PC-9 (cell line): Measurements from ENCODE around the gene CASP10.

Experiments
- EZH2 ChIP-seq: fragments of 200-600 bp; sonication (generic); IDR thresholded peaks from 2 replicates; pipeline ENCODE4 v1.8.0; 2017; ENCODE audit warnings: antibody characterized with exemption, low read depth
- TF ChIP-seq, protein P1 (sequence below): fragments of 200-600 bp; sonication (generic); conservative IDR thresholded peaks from 2 replicates; pipeline ENCODE4 v1.6.1; 2017; ENCODE audit warnings: mixed run types, antibody characterized with exemption, mild to moderate bottlenecking, moderate library complexity

DNA sequence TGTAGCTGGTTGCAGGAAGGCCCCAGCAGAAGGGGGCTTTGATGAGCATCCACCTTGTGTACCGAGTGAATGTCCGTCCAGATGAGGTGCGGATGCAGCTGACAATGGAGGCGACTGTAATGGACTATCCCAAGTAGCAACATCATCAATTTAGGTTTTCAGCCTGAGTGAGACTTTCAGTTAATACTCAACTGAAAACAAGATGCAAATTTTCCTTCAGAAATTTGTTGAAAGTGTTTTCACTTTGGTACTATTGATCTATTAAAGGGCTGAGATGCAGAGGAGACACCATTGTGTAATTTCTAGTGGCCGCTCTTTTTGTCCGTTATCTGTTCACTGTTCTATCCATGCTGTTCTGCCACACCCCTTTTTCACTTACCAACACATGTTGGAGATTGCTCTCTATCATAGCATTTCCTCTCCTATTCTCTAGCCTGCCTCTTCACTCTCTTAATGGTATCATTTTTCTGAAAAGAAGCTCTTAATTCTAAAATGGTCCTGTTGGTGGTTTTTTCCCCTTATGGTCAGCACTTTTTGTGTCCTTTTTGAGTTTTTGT is 65.4 kb downstream of the CASP10 start:
- TF ChIP-seq, protein P1, sequence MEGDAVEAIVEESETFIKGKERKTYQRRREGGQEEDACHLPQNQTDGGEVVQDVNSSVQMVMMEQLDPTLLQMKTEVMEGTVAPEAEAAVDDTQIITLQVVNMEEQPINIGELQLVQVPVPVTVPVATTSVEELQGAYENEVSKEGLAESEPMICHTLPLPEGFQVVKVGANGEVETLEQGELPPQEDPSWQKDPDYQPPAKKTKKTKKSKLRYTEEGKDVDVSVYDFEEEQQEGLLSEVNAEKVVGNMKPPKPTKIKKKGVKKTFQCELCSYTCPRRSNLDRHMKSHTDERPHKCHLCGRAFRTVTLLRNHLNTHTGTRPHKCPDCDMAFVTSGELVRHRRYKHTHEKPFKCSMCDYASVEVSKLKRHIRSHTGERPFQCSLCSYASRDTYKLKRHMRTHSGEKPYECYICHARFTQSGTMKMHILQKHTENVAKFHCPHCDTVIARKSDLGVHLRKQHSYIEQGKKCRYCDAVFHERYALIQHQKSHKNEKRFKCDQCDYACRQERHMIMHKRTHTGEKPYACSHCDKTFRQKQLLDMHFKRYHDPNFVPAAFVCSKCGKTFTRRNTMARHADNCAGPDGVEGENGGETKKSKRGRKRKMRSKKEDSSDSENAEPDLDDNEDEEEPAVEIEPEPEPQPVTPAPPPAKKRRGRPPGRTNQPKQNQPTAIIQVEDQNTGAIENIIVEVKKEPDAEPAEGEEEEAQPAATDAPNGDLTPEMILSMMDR: no peak
- no peak for TF ChIP-seq EZH2
